Hematopoietic multipotent progenitor cell treated with erythropoietin and hydrocortisone succinate and interleukin-3 and kit ligand, for 17 days (in vitro differentiated cells): ENCODE data around the gene ENTREP1.
"Not testable (repeated sequence)": the region's sequence is repeated elsewhere in the genome, so short reads cannot be mapped to it uniquely, and the experiment has no call there.

Experiments
- DNase-seq: peaks from one replicate; pipeline ENCODE4 v3.0.0-alpha.2; 2015; ENCODE audit warnings: low spot score

The ENTREP1 gene, protein sequence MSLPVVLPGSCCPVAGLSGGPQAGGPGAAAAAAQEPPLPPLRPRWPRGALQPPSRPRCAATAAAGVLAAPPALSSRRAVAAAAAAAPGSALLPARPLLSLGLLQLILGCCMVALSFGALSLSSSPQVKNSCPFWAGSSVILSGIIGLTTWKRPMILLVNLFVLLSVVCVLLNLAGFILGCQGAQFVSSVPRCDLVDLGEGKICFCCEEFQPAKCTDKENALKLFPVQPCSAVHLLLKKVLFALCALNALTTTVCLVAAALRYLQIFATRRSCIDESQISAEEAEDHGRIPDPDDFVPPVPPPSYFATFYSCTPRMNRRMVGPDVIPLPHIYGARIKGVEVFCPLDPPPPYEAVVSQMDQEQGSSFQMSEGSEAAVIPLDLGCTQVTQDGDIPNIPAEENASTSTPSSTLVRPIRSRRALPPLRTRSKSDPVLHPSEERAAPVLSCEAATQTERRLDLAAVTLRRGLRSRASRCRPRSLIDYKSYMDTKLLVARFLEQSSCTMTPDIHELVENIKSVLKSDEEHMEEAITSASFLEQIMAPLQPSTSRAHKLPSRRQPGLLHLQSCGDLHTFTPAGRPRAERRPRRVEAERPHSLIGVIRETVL

DNA sequence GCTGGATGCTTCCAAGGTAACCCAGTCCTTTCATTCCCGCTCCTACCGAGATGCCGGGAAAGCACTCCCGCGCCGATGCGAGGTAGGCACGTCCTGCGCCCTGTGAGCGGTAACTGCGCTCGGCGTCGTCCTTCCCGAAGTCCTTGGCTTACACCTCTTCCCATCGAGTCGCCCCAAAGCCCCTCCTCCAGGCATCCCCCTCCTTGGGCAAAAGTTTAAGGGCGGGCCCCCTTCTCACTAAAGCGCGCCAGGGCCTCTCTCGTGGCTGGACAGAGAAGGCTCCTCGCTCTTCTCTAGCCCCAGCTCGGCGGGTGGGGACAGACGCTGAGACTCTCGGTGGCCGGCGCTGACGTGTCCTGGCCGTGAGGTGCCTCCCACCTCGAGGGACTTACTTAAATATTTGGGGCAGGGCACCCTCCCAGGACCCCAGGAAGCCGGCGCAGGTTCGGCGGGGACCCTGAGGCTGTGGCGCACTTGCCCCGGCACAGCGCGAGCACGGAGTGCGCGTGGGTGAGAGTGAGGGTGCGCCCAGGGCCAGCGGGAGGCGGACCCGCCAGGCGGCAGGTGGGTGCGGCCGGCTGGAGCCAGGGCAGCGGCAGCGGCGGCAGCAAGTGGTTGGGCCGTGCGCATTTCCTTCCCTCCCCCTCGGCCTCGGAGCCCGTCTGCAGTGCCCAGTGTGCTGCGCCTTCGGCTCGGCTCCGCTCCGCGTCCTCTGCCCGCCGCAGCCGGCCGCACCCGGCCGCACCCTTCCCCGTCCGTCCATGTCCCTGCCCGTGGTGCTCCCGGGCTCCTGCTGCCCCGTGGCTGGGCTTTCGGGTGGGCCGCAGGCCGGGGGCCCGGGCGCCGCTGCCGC, at the start of gene ENTREP1:
ENTREP1 (plus strand) TSS at position 667 of the 853 bp plus-strand sequence; CDS start at position 762, 95 bp downstream.
- no peak for DNase-seq

DNA sequence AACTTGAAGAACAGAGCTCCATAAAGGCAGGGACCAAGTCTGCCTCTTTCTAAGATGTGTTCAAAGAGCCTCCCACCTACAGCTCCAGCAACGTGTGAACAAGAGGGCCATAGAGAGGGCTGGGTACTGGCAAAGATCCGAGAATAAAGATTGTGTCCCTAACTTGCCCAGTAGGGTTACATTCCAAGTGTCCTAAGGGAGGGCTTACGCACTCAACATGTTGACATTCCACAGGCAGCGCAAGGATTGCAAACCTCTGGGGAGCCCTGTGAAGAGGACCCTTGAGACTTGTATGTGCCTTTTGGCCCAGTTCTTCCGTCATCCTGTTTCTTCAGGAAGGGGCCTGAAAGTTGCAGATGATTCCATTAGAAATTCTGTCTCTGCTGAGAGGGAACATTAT, 48.2 kb upstream of the ENTREP1 start:
- no peak for DNase-seq

DNA sequence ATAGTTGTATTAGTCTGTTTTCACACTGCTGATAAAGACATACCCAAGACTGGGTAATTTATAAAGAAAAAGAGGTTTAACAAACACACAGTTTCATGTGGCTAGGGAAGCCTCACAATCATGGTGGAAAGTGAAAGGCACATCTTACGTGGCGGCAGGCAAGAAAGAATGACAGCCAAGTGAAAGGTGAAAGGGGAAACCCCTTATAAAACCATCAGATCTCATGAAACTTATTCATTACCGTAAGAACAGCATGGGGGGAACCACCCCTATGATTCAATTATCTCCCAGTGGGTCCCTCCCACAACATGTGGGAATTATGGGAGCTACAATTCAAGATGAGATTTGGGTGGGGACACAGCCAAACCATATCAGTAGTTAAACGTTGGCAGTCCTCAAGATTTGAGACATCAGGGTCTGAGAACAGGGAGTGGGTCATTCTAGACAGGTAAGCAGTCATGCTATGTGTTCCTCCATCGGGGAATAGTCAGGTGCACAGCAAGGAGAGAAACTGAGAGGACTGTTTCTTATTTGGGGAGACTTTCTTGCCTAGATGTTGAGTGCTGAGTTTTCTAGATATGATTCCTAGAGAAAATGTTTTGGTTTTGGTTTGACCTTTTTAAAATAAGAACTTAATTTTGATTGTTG, 45.8 kb upstream of the ENTREP1 start:
- DNase-seq, result no peak

DNA sequence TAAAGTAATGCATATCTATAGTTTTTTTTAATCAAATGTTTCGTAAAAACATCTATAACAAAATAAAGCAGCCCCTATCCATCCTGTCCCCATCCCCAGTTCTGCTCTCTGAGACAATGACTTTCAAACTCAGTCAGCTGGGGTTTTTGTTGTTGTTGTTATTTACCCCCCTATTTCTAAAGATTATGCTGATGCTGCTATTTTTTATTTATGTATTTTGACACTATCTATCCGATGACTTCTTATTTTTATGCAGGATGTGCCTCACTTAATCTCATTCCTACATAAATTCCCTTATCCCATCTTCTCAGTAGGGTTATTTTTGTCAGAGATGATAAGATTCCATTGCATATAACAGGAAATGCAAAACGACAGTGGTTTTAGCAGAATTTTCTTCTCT, 45.3 kb upstream of the ENTREP1 start:
- DNase-seq, result no peak

DNA sequence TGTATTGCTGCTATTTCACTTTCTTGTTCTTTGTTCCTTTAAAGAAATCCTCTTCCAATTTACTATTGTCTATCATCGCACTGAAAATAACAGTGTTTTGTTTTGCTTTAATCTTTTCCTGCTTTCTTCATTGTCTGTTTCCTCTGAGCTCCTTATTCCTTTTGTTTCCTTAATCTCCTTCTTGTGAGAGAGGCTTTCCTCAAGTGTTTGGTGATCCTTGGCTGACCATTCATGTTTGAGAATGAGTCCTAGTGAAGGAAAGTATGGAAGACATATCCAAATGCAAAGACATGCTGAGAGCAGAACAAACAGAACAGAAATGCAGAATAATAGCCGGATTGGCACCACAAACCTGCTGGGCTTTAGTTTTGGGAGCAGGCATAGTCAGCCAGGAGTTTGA, 42.0 kb upstream of the ENTREP1 start:
- DNase-seq, result no peak

DNA sequence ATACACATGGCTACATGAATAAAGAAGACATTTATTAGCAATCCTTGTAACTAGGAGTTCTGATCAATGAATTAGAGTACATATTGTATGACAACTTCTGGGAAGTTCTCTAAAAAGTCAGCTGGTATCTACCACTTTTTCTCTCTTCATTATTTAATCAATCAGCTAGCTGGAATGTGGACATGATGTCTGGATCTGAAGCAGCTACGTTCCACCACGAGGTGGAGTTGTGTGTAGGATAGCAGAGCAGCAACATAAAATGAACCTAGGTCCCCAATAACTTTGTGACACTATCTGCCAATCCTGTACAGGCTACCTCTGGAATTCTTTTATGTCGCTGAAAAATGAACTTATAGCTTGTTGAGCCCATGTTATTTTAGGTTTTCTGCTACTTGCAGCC, 32.9 kb upstream of the ENTREP1 start:
- DNase-seq, result no peak

DNA sequence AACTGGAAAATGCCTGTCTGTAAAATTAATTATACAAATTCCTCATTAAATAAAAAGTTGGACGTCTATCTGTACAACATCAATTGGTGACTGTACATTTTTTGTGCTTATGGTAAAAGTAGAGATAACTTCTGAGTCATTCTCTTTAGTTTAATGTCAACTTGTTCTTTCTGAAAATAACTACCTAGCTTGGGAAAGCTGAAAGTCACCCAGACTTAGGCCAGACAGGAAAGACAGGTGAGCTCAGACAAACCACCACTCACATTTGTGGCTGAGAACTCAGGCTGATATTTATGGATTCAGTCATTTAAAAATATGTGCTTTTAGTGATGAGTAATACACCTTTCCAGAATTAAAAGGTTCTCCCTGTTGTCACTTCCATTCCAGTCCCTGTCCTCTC, 31.9 kb upstream of the ENTREP1 start:
- DNase-seq, result no peak

DNA sequence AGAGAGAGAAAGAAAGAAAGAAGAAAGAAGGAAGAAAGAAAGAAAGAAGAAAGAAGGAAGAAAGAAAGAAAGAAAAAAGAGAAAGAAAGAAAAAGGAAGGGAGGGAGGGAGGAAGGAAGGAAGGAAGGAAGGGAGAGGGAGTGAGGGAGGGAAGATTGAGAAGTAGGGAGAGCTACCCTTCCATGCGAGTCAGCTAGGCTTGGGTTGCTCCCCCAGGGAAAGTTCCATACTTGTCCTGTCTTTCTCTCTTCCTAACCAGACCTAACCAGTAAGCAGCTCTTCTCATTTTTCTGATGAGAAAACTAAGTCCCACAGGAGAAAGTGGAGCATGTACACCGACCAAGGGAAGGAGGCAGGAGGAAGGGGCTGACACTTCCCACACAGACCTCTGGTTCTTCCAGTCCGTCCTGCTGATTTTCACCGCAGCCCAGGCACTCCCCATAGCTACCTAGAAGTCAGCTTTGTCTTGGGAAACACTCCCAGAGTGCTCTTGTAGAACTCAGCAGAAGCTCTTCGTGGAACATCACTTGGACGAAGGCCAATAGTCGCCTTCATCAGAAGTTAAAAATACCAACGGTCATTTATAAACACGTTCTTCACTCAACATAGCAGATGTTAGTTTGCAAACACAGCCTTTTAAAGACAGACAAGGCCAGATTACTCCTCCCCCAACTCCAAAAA, 29.0 kb upstream of the ENTREP1 start:
- DNase-seq, result no peak

DNA sequence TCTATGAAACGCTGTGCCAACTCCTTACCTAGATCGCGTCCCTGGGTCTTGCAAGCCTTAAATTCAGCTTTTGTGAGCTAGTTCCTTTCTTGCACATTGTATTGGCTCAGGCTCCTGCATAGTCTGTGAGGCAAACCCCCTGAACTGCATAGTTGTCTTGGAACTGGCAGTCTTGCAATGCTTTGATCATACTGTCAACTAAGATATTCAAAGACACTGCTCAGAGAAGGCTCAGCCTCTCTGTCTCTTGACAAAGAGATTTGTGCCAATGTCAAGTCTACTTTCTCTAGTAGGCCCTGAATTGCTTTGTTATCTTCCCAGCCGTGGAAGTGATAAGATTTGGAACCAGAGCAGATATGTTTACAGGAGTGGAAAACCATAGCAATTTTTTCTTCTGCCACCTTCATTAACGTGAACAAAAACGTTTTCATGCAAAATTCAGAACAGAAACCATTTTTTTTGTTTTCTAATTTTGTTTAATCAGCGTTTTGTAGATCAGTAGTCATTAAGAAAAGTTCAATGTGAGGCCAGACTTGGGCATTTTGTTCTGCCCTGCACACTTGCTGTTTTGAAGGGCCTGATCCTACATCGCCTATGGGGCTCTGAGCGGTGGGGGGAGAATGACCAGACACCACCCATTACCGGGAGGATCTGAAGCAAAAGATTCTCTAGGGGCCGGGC, 27.6 kb upstream of the ENTREP1 start:
- DNase-seq, result no peak

DNA sequence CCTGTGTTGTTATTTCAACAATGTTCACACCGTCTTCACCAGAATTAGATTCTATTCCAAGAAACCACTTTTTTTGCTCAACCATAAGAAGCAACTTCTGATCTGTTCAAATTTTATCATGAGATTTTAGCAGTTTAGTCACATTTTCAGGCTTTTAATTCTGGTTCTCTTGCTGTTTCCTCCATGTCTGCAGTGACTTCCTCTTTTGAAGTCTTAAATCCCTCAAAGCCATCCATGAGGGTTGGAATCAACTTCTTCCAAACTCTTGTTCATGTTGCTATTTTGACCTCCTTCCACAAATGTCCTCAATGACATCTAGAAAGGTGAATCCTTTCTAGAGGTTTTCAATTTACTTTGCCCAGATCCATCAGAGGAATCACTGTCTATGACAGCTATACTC, 25.7 kb upstream of the ENTREP1 start:
- no peak for DNase-seq

DNA sequence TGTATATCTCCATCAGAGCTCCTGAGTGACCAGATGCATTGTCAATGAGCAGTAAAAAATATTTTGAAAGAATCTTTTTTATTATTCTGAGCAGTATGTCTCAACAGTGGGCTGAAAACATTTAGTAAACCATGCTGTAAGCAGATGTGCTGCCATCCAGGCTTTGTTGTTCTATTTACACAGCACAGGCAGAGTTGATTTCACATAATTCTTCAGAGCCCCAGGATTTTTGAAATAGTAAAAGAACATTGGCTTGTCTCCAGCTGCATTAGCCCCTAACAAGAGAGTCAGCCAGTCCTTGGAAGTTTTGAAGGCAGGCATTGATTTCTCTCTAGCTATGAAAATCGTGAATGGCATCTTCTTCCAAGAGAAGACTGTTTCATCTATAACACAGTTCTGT, 25.2 kb upstream of the ENTREP1 start:
- no peak for DNase-seq

DNA sequence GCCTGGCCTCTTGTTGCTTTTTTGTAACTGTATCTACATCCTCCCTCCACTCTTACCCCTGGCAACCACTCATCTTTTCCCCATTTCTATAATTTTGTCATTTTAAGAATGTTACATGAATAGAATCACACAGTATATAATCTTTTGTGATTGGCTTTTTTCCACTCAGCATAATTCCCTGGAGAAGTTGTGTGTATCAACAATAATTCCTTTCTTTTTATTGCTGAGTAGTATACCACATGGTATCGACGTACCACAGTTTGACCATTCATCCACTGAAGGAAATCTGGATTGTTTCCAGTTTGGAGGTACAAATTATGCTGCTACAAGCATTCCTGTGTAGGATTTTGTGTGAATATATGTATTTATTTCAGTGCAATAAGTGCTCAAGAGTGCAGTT, 21.7 kb upstream of the ENTREP1 start:
- DNase-seq, result no peak

DNA sequence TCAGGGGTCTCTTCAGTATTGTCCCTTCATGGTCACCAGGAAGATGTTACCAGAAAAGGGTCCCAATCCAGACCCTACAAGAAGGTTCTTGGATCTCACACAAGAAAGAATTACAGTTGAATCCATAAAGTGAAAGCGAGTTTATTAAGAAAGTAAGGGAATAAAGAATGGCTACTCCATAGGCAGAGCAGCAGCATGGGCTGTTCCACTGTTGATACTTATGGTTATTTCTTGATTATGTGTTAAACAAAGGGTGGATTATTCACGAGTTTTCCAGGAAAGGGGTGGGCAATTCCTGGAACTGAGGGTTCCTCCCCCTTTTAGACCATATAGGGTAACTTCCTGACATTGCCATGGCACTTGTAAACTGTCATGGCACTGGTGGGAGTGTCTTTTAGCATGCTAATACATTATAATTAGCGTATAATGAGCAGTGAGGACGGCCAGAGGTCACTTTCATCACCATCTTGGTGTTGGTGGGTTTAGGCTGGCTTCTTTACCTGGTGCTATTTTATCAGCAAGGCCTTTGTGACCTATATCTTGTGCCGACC, 18.0 kb upstream of the ENTREP1 start:
- DNase-seq, result not testable (repeated sequence)

DNA sequence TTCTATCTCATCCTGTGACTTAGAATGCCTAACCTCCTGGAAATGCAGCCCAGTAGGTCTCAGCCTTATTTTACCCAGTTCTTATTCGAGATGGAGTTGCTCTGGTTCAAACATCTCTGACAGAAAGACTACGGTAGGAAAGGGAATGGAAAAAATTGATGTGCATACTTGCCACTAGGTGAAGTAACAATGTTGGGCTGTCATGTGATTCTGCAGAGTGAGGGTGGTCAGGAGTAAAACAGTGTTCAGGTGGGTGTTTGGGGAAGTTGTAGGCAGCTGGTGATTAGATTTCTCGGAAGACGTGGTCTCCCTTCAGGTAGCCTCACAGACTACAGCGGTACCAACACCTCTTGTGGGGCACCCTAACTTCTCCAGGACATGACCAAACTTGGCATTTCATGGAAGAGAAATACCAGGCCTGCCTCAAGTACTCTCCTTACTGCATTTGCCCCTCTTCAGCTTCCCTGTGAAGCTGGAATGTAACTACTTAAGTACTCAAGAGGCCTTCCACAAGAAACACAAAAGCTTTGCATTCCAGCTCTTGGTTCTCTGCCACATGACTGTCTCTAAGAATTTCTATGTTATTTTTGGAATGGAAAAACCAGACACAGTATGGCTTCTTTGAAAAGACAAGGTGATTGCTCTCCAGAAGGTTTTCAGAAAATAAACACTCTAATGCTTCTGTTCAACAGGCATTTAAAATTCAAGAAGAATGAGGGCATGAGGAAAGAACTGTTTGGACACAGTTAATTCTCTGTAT, 17.4 kb upstream of the ENTREP1 start:
- DNase-seq, result no peak

DNA sequence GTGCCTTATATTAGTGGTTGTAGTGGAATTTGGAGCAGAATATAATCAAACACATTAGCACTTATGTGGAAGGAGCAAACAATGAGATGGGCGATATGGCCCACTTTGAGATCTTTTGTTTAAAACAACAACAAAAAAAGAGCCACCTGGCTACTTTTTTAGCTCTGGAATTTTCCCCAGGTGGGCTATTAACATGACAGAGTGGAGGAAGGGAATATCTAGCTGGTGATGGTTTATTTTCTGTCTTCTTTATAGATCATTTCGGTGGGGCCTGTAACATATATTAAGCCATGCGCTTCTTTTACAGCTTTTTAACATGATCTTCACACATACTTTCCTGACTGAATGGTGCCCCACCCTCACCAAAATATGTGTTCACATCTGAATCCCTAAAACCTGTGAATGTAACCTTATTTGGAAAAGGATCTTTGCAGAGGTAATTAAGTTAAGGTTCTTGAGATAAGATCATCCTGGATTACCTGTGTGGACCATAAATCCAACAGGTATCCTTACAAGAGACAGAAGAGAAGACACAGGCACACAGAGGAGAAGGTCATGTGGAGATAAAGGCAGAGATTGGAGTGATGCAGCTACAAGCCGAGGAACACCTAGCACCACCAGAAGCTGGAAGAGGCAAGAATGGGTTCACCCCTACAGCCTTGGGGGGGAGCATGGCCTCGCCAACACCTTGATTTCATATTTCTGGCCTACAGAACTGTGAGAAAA, 16.6 kb upstream of the ENTREP1 start:
- no peak for DNase-seq

DNA sequence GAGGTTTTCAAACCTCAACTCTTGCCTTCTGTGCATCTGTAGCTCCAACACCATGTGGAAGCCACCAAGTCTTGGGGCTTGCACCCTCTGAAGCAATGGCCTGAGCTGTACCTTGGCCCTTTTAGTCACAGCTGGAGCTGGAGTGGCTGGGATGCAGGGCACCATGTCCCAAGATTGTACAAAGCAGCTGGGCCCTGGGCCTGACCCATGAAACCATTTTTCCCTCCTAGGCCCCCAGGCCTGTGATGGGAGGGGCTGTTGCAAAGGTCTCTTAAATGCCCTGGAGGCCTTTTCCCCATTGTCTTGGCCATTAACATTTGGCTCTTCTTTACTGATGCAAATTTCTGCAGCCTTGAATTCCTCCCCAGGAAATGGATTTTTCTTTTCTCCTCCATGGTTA, 11.8 kb upstream of the ENTREP1 start:
- no peak for DNase-seq

DNA sequence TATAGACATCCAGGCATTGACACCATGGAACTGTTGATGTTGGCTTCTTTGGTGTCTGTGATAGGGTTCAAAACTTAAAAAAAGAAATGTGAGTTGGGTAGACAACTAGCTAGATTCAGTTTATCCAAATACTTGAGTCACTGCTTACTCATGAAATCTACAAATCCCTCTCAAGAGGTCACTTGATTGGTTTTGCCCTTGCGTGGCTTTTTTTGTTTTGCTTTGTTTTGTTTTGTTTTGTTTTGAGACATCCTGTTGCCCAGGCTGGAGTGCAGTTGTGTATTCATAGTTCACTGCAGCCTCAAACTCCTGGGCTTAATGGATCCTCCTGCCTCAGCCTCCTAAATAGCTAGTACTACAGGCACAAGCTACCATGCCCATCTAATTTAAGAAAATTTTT, 10.5 kb upstream of the ENTREP1 start:
- DNase-seq, result no peak

DNA sequence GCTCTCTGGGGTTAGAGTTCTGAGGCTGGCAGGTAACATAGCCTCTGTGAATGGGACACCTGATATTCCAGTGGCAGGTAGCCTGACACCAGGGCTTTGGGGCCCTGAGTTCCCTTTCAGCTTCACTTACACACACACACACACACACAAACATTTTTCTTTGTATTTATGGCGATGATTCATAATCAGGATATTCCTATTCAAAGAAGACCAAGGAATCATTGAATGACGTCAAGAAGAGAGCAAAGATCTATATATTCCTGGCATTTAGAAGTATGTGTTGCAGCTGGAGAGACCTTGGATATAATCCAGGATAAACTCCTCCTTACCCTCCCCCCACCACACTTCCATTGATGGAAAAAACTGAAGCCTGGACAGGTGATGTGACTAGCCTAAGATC, 7.9 kb upstream of the ENTREP1 start:
- DNase-seq, result no peak

DNA sequence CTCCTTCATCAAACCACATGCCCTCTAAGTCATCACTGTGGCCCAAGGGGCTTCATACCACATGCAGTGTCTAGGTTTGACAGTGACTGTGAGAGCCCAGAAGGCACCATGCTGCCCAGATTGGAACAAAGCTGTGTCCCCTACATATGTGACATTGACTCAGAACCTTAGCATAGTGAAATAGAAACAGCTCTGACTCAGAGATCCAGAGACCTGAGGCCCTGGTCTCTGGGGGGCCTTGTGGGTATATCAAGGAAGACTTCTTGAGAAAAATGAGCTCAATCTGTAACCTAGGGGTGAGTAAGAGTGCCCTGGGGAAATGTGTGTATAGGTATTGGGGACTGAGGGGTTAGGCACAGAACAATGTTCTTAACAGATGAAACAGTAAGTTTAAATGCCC, 7.1 kb upstream of the ENTREP1 start:
- DNase-seq, result no peak
